Measurements from ENCODE around the gene PLAC8L1.

PLAC8L1 gene

DNA sequence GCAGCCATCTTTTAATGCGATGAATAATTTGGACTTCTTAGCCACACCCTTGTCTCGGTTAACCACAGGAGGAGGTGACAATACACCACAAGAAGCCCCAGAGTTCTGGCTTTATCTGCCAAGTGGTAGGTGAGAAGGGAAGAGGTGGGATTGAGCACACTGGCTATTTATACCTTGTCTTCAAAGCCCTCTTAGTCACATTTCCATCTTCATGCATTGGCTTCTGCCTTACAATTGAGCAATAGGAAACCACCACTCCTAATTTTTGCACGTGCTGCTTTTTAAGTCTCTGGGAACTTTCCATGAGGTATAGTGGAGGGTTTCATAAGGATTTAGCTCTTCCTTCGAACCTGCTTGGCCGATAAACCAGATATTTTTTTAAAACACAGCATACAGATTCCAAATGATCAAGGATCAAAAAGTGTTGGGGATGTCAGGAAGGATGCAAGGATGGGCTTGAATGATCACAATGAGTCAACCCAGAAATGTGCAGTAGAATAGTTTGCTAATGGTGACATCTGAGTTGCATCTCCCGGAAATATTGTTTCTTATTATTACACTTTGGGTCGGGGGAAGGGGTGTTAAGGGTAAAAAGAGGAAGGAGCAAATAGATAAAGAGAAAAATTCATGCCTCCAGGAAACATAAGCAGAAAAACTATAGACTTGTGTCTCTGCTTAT is 25.5 kb downstream of the PLAC8L1 start:
- DNase-seq (ENCODE audit: low read depth), result no peak

- no peak for DNase-seq (ENCODE audit: low read depth)
These were observed 26.8 kb downstream of the PLAC8L1 start for GRCh38 chr5:146078566-146078965.

DNA sequence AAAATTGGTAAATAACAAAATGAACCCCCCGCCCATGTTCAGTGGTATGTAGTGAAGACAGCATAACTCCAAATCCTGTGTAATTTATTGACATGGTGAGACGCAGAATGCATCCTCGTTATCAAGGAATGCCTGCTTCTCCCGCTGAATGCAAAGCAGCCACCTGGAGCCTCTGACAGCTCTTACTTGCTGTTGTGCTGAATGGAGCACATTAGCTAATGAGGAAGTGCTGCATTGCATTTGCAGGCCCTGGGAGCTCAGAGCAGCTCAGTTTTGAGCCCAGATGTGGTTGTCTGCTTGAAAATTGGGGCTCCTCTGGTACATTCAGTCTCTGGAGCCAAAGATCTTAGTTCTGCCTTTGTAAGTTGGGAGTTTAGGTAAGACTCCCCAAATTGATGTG is 28.9 kb downstream of the PLAC8L1 start:
- no peak for DNase-seq (ENCODE audit: low read depth)

- DNase-seq (ENCODE audit: low read depth), result no peak
These were observed 29.3 kb downstream of the PLAC8L1 start for GRCh38 chr5:146076028-146076427.

- DNase-seq (ENCODE audit: low read depth), result no peak
These were observed 32.0 kb downstream of the PLAC8L1 start for GRCh38 chr5:146073239-146073900.

GRCh38 chr5:146072595-146072994 is 32.8 kb downstream of the PLAC8L1 start:
- DNase-seq (ENCODE audit: low read depth), result no peak

DNA sequence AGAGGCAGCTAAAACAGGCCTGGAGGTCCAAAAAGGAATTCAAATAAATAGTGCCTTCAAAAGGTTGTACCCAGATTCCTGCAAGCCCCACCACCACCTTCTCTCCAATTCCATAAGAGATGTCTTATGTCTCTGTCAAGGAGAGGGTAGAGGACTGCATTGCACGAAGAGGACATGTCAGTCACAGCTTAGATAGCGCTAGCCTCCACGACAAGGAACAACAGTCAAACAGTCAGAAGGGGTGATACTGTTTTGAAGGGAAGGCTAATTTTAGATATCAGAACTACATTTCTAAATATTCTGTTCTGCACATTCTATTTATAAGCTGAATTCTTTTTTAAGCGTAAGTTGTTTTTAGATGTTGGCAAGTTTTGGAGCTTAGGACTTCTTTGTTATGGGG is 34.2 kb downstream of the PLAC8L1 start:
- DNase-seq (ENCODE audit: low read depth), result no peak

- no peak for DNase-seq (ENCODE audit: low read depth)
These were observed 34.6 kb downstream of the PLAC8L1 start for GRCh38 chr5:146070746-146071145.

DNA sequence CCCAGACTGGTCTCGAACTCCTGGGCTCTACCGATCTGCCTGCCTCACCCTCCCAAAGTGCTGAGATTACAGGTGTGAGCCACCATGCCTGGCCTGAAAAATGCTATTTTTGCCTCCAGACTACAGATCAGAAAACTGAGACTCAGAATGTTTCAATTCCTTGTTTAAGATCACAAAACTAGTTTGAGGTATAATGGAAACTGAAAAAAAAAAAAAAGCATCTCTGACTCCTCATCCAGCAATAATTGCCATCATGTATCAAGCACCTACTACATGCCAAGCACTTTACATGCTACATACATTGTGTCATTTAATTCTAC is 35.6 kb downstream of the PLAC8L1 start:
- DNase-seq (ENCODE audit: low read depth), result no peak

DNA sequence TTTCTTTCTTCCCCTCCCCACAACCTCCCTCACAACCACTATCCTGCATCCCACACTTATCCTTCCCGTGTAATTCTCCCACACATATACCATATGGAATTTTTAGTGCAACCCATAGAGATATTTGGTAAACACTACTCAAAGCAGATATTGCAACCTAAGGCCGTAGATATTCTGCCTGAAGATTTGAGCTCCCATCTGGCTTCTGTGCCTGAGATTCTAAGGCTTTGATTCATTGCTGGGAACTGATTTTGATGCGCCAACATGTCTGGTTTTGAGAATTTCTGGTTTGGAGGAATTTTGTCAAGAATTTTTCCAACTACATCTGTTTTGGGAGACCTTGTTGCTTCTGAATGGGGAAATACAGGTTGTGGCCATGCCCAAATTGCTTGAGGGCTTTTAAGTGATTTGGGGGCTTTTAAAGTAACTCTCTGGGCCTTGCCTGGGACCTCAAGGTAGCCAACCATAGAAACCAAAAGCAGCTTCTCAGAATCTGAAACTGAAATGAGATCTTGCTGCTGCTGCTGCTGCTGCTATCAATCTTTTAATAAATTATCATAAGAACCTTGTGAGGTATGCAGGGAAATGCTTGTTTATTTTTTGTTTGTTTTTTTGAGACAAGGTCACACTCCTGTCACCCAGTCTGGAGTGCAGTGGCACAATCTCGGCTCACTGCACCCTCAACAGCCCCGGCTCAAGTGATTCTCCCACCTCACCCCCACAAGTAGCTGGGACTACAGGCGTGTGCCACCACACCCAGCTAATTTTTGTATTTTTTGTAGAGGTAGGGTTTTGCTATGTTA is 36.2 kb downstream of the PLAC8L1 start:
- no peak for DNase-seq (ENCODE audit: low read depth)

DNA sequence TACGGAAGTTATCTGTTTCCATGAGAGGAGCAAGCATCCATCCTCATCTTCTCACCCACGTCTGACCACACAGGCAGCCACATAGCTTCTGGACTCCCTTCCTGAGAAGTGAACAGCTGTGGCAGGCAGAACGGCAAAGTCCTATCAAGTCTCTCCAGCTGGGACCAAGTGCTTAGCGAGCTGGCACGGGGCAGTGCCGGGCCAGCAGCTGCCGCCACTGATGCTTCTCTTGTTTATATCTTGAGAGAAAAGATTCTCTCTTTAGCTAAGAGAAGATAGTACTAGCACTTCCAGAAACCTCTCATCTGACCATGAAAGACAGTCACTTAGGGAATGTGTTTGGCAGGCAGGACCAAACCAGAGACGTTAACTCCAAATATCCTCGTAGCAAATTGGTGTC is 37.2 kb downstream of the PLAC8L1 start:
- no peak for DNase-seq (ENCODE audit: low read depth)

DNA sequence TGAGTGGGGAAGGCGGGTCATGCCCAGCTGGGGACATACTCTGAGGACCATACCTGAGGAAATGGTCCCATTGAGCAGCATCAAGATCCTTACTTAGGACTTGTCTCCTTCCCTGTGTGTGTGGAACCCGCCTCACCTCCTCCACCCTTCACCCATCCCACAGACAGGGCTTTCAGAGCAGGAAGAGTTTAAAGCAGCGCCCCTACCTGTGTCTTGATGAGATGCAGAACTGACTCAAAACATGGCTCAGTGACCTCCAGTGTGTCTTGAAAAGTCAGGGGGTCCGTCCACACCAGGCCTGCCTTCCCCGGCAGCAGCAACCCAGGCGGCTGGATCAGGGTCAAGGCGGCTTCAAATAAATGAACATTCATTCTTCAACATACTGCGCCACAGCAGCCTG is 38.4 kb downstream of the PLAC8L1 start:
- DNase-seq (ENCODE audit: low read depth), result no peak

DNA sequence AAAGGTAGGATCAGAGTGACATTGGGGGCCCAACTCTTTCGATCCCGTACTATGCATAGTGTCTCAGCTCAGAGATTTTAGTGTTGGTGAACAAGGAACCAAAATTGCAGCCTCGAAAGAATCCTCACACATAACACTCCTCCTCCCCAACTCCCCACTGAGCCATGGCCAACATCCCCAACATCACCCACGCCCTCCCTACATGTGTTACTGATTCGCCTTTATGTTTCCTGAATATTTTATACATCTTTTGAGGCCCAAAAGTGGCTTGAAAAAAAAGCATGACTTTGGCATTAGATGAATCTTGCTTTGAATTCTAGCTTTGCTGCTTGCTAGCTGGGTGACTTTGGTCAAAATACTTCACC is 45.2 kb downstream of the PLAC8L1 start:
- no peak for DNase-seq (ENCODE audit: low read depth)

GRCh38 chr5:146059460-146060220 is 45.7 kb downstream of the PLAC8L1 start:
- DNase-seq (ENCODE audit: low read depth), result no peak

- no peak for DNase-seq (ENCODE audit: low read depth)
These were observed 49.9 kb downstream of the PLAC8L1 start for GRCh38 chr5:146055432-146055831.

DNA sequence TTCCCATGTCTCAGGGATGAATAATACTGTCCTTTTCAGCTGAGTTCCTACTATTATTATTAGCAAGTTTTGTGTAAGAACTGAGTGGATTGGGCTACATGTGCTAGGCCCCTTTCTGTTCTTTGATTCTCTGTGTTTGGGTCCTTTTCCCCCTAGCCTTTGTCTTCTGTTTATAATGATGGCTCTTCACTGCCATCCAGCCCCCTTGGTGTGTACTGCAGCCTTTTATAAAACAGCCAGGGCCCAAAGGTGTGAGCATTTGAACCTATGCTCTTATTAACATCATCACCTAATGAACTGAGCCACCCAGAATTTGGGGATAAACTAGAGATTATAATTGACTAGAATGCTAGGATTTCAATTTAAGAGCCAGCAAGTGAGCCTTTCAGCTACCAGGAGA is 52.6 kb downstream of the PLAC8L1 start:
- DNase-seq (ENCODE audit: low read depth), result no peak

GRCh38 chr5:146051678-146052077 is 53.7 kb downstream of the PLAC8L1 start:
- no peak for DNase-seq (ENCODE audit: low read depth)

- no peak for DNase-seq (ENCODE audit: low read depth)
These were observed 55.3 kb downstream of the PLAC8L1 start for GRCh38 chr5:146050086-146050485.

DNA sequence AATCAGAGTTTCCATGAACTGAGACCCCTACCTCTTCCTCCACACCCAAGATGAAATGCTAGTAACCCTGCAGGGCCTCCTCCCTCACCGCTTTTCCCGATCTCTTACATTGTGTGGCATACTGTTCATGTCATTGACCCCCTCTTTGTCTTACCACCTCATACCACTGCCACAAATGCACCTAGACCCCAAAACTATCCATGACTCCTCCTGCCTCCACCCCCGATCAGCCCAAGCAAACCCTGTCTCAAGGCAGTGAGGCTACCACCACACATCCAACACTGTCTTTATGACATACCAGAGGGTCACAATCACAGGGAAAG is 55.7 kb downstream of the PLAC8L1 start:
- DNase-seq (ENCODE audit: low read depth), result no peak

- no peak for DNase-seq (ENCODE audit: low read depth)
These were observed 56.2 kb downstream of the PLAC8L1 start for GRCh38 chr5:146048994-146049703.

DNA sequence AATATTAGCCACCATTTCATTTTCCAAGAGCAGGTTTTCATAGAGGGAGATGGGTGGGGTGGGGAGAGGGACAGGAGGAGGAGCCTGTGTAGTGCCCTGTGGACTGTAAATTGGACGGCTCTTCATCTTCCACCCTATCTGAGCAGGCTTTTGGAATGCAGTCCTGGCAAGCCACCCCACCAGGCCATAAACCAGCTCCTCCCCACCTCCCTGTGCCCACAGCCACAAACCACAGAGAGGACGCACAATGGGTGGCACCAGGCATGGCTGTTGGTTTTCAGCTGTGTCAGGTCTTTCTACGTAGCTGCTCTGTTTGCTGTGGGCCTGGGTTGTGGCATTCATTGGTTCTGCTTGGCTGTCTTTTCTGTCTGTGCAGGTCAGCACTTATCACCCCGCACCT is 58.0 kb downstream of the PLAC8L1 start:
- DNase-seq (ENCODE audit: low read depth), result no peak

GRCh38 chr5:146043722-146044121 is 61.7 kb downstream of the PLAC8L1 start:
- DNase-seq (ENCODE audit: low read depth), result no peak
